MM.1S (cell line): ENCODE data around the gene FBN2.

Experiments
- CTCF ChIP-seq: fragments of 300-600 bp; sonication (generic); IDR thresholded peaks from 2 replicates; pipeline ENCODE4 v1.5.1; 2016; ENCODE audit warnings: antibody characterized with exemption, low read length, mixed read lengths
- EZH2 ChIP-seq: fragments of 300-600 bp; sonication (generic); optimal IDR thresholded peaks from 2 replicates; pipeline ENCODE3; 2017; ENCODE audit warnings: low read depth, mild to moderate bottlenecking, antibody characterized with exemption, low read length, mixed read lengths
- EZH2phosphoT487 ChIP-seq: fragments of 300-600 bp; sonication (generic); IDR thresholded peaks from 2 replicates; pipeline ENCODE4 v1.6.1; 2018; ENCODE audit warnings: antibody characterized with exemption, low read length

DNA sequence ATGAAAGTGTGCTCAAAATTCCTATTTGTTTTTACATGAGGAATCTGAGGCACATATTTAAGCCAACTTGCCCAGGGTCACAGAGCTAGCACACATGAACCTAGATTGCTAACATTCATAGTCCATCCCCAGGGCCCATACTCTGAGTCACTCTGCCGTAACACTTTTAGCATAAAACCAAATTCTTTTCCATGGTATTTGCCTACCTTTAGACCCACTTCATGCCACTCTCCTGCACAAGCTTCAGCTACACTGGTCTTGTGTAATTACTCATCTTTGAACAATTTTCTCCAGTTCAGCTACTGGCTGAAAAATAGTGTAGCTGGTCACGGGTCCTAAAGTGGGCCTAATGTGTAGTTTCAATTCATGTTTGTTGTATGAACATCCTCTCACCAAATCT is 253.8 kb downstream of the FBN2 start:
- TF ChIP-seq CTCF (no peak), EZH2phosphoT487 (no peak), EZH2 (no peak)
